T-cell (primary cell): Measurements from ENCODE around the gene AQP7. TPM values are rescaled to one million over a fixed set of nuclear protein-coding genes. Genes with fewer than 3 reads are reported as not detected.

Experiments used
- ATAC-seq, 4 experiments: fragments of 200-7000 bp in 3 of 4; fragments of 150-1000 bp in 1 of 4; cut with Tn5 transposase; replicated peaks in 1 of 4; 1 replicate in 3 of 4; 2 replicates in 1 of 4; pipeline ENCODE4 v1.10.0; 2021; ENCODE audit warnings: moderate library complexity in 3 of 4, mild to moderate bottlenecking in 2 of 4, moderate number of reproducible peaks in 1 of 4
- CTCF ChIA-PET, 2 donors: fragments of 300-600 bp; sonication (Branson Sonifier 250); formaldehyde crosslinking; loops; one replicate each; lab custom pipeline; 2022; ENCODE audit warnings: antibody characterized with exemption in 2 of 2; lab: Charles Lee
- POLR2A ChIA-PET, 2 donors: fragments of 300-600 bp; sonication (Branson Sonifier 250); formaldehyde crosslinking; loops; one replicate each; lab custom pipeline; 2022; ENCODE audit warnings: antibody characterized with exemption in 2 of 2; lab: Charles Lee
- DNase-seq, 35 experiments: peaks; one replicate each; pipeline versions ENCODE4 v3.0.0 to v3.0.0-alpha.2; 2013 to 2023
- H3K27ac ChIP-seq: one replicate; pipeline ENCODE4 v1.5.1; 2013; ENCODE audit warnings: low read length
- H3K27me3 ChIP-seq, 2 experiments: replicated peaks in 1 of 2; 1 replicate in 1 of 2; 2 replicates in 1 of 2; pipeline versions ENCODE4 v1.6.1 to v1.7.0; 2013; ENCODE audit warnings: low read length in 1 of 2, mixed read lengths in 1 of 2; ENCODE audit not compliant: control insufficient read depth in 2 of 2, insufficient read depth in 2 of 2; ENCODE audit errors: extremely low read depth in 1 of 2
- H3K36me3 ChIP-seq, 2 donors: 1 replicate in 1 of 2; 2 replicates in 1 of 2; pipeline versions ENCODE4 v1.6.1 to v1.7.0; 2013; ENCODE audit warnings: low read length in 1 of 2; ENCODE audit not compliant: control insufficient read depth in 2 of 2, insufficient read depth in 1 of 2; ENCODE audit errors: extremely low read depth in 1 of 2
- H3K4me1 ChIP-seq, 2 experiments: 1 replicate in 1 of 2; 2 replicates in 1 of 2; pipeline versions ENCODE4 v1.6.1 to v1.7.0; 2013; ENCODE audit warnings: low read length in 2 of 2, mixed read lengths in 1 of 2; ENCODE audit not compliant: insufficient read depth in 2 of 2, control insufficient read depth in 1 of 2; ENCODE audit errors: extremely low read depth in 1 of 2
- H3K4me3 ChIP-seq, 2 donors: 1 replicate in 1 of 2; 2 replicates in 1 of 2; pipeline versions ENCODE4 v1.5.1 to v1.7.0; 2013; ENCODE audit warnings: mild to moderate bottlenecking in 2 of 2, low read length in 1 of 2, moderate library complexity in 1 of 2; ENCODE audit not compliant: control insufficient read depth in 1 of 2; ENCODE audit errors: extremely low read depth in 1 of 2
- H3K9me3 ChIP-seq: 2 replicates; pipeline ENCODE4 v1.7.0; 2013
- H3K27ac Mint-ChIP-seq, 2 donors: one replicate each; pipeline ENCODE4 v1.8.0; 2020 to 2021; ENCODE audit warnings: mild to moderate bottlenecking in 2 of 2, mixed read lengths in 2 of 2
- H3K27me3 Mint-ChIP-seq, 2 donors: one replicate each; pipeline ENCODE4 v1.8.0; 2021 to 2022; ENCODE audit warnings: mixed read lengths in 2 of 2
- H3K36me3 Mint-ChIP-seq: one replicate; pipeline ENCODE4 v1.8.0; 2021; ENCODE audit warnings: mixed read lengths
- H3K4me1 Mint-ChIP-seq, 3 donors: one replicate each; pipeline ENCODE4 v1.8.0; 2020 to 2022; ENCODE audit warnings: mixed read lengths in 3 of 3, mild to moderate bottlenecking in 1 of 3
- H3K4me3 Mint-ChIP-seq, 3 donors: one replicate each; pipeline ENCODE4 v1.8.0; 2020 to 2022; ENCODE audit warnings: mild to moderate bottlenecking in 3 of 3, mixed read lengths in 3 of 3, moderate library complexity in 3 of 3
- H3K9me3 Mint-ChIP-seq, 3 donors: one replicate each; pipeline ENCODE4 v1.8.0; 2020 to 2022; ENCODE audit warnings: mixed read lengths in 3 of 3
- WGBS: methylation state at CpG from one replicate; pipeline ENCODE4 v1.1.5; 2013; ENCODE audit warnings: missing lambda C conversion rate; ENCODE audit not compliant: insufficient coverage; 5-methylcytosine and 5-hydroxymethylcytosine counted together
- total RNA-seq, 35 experiments: library from RNA in 6 of 35; stranded (reverse) in 6 of 35; fragments of 120-200 nt in 1 of 35; gene quantifications; one replicate each; pipeline versions ENCODE4 v1.2.1 to v1.2.4 and lab custom pipeline; 2013 to 2026

Gene AQP7
- total RNA-seq, 5 donors from 2014 or later (not counting 1 experiment from before 2014, with no cell fraction given): 0.20 to 1.4 (median 0.44) TPM

GRCh38 chr9:33436445-33436844, 34.1 kb upstream of the AQP7 start:
- DNase-seq (no peak), ATAC-seq (no peak)
- peaks cover 9 to 28% (median 13%) of the 10 kb centered on the region in 3 donors for H3K4me1 Mint-ChIP-seq
- CTCF ChIA-PET: no interaction called here
- H3K27me3 ChIP-seq: no peaks in the 10 kb centered on the region
- no peaks in the 10 kb centered on the region for H3K27me3 Mint-ChIP-seq
- H3K27ac Mint-ChIP-seq: no peak overlapping the region
- peaks cover 14% of the 10 kb centered on the region for H3K36me3 Mint-ChIP-seq
- H3K9me3 Mint-ChIP-seq: no peaks in the 10 kb centered on the region
- no peaks in the 10 kb centered on the region for H3K9me3 ChIP-seq
- no CpG with 5 or more reads among the region's 8 CpGs for WGBS
- H3K36me3 ChIP-seq: peaks cover 5 to 8% of the 10 kb centered on the region in 2 donors
- no peak overlapping the region for H3K27ac ChIP-seq
- H3K4me3 ChIP-seq: no peak overlapping the region
- no peak overlapping the region for H3K4me3 Mint-ChIP-seq
- POLR2A ChIA-PET: interaction anchor here in 1 of 2 donors (0.5 kb wide), 1 partner anchor 9 kb away, joined by 7 read pairs; no protein-coding TSS in a partner anchor
- H3K4me1 ChIP-seq: no peaks in the 10 kb centered on the region

GRCh38 chr9:33435821-33436277, 33.5 kb upstream of the AQP7 start:
- H3K4me3 Mint-ChIP-seq: no peak overlapping the region

GRCh38 chr9:33434317-33435105, 32.1 kb upstream of the AQP7 start:
- ATAC-seq (no peak), DNase-seq (no peak)
- Histone ChIP-seq H3K4me3 (no peak overlapping the region), H3K36me3 (no peaks in the 10 kb centered on the region), H3K4me1 (no peaks in the 10 kb centered on the region), H3K27me3 (no peaks in the 10 kb centered on the region), H3K9me3 (no peaks in the 10 kb centered on the region), H3K27ac (no peak overlapping the region)
- H3K27me3 Mint-ChIP-seq: no peaks in the 10 kb centered on the region
- no peak overlapping the region for H3K27ac Mint-ChIP-seq
- peaks cover 0 to 14% (median 9%) of the 10 kb centered on the region in 3 donors for H3K4me1 Mint-ChIP-seq
- POLR2A ChIA-PET: no interaction called here
- 79% methylated on average over 14 of the region's 16 CpGs for WGBS
- no peaks in the 10 kb centered on the region for H3K36me3 Mint-ChIP-seq
- H3K9me3 Mint-ChIP-seq: no peaks in the 10 kb centered on the region
- CTCF ChIA-PET: interaction anchor here in 1 of 2 donors (1.2 kb wide), 1 partner anchor 32 kb away, joined by 5 read pairs; no protein-coding TSS in a partner anchor
- H3K4me3 Mint-ChIP-seq: no peak overlapping the region

More at GRCh38 chr9:33435821-33436277, 33.5 kb upstream of the AQP7 start:
- no peak for DNase-seq
- Histone ChIP-seq H3K9me3 (no peaks in the 10 kb centered on the region), H3K36me3 (peaks cover 3 to 5% of the 10 kb centered on the region in 2 donors), H3K4me3 (no peak overlapping the region), H3K27me3 (no peaks in the 10 kb centered on the region), H3K4me1 (no peaks in the 10 kb centered on the region), H3K27ac (no peak overlapping the region)
- Mint-ChIP-seq H3K27ac (no peak overlapping the region), H3K27me3 (no peaks in the 10 kb centered on the region), H3K36me3 (peaks cover 10% of the 10 kb centered on the region), H3K4me1 (peaks cover 9 to 26% (median 13%) of the 10 kb centered on the region in 3 donors), H3K9me3 (no peaks in the 10 kb centered on the region)
- CTCF ChIA-PET: no interaction called here
- ATAC-seq: no peak
- POLR2A ChIA-PET: interaction anchor here in 1 of 2 donors (0.5 kb wide), 1 partner anchor 8 kb away, joined by 7 read pairs; no protein-coding TSS in a partner anchor
- WGBS: 96% methylated on average over 3 of the region's 8 CpGs

GRCh38 chr9:33433871-33434270, 31.5 kb upstream of the AQP7 start:
- Mint-ChIP-seq H3K4me1 (peaks cover 0 to 14% (median 9%) of the 10 kb centered on the region in 3 donors), H3K4me3 (no peak overlapping the region), H3K9me3 (no peaks in the 10 kb centered on the region), H3K27ac (no peak overlapping the region), H3K27me3 (no peaks in the 10 kb centered on the region), H3K36me3 (no peaks in the 10 kb centered on the region)
- H3K36me3 ChIP-seq: no peaks in the 10 kb centered on the region
- no peak overlapping the region for H3K4me3 ChIP-seq
- POLR2A ChIA-PET: no interaction called here
- H3K4me1 ChIP-seq: no peaks in the 10 kb centered on the region
- WGBS: 82% methylated on average over 7 of the region's 8 CpGs
- ATAC-seq (no peak), DNase-seq (no peak)
- no peak overlapping the region for H3K27ac ChIP-seq
- H3K27me3 ChIP-seq: no peaks in the 10 kb centered on the region
- CTCF ChIA-PET: interaction anchor here (0.6 to 1.2 kb wide), 3 partner anchors 19 to 176 kb away, joined by 3 to 5 read pairs (median 3); no protein-coding TSS in a partner anchor
- no peaks in the 10 kb centered on the region for H3K9me3 ChIP-seq

GRCh38 chr9:33431420-33431819, 29.1 kb upstream of the AQP7 start:
- no peaks in the 10 kb centered on the region for H3K4me1 ChIP-seq
- DNase-seq (no peak), ATAC-seq (no peak)
- no peak overlapping the region for H3K27ac ChIP-seq
- H3K4me3 Mint-ChIP-seq: no peak overlapping the region
- H3K9me3 ChIP-seq: no peaks in the 10 kb centered on the region
- no peaks in the 10 kb centered on the region for H3K36me3 ChIP-seq
- H3K4me3 ChIP-seq: no peak overlapping the region
- 80% methylated on average over 1 of the region's 2 CpGs for WGBS
- H3K27ac Mint-ChIP-seq: no peak overlapping the region
- POLR2A ChIA-PET: interaction anchor here in 1 of 2 donors (0.7 kb wide), 1 partner anchor 35 kb away, joined by 4 read pairs; no protein-coding TSS in a partner anchor
- H3K27me3 Mint-ChIP-seq: no peaks in the 10 kb centered on the region
- CTCF ChIA-PET: no interaction called here
- H3K4me1 Mint-ChIP-seq: peaks cover 4 to 12% (median 6%) of the 10 kb centered on the region in 3 donors
- H3K36me3 Mint-ChIP-seq: no peaks in the 10 kb centered on the region
- H3K27me3 ChIP-seq: no peaks in the 10 kb centered on the region
- H3K9me3 Mint-ChIP-seq: no peaks in the 10 kb centered on the region

GRCh38 chr9:33430942-33431341, 28.6 kb upstream of the AQP7 start:
- POLR2A ChIA-PET: interaction anchor here in 1 of 2 donors (0.6 kb wide), 1 partner anchor 16 kb away, joined by 3 read pairs; the partner anchor contains the start of gene AQP3
- Histone ChIP-seq H3K27ac (no peak overlapping the region), H3K4me3 (no peak overlapping the region), H3K27me3 (no peaks in the 10 kb centered on the region), H3K9me3 (no peaks in the 10 kb centered on the region), H3K36me3 (no peaks in the 10 kb centered on the region), H3K4me1 (no peaks in the 10 kb centered on the region)
- CTCF ChIA-PET: no interaction called here
- ATAC-seq: no peak
- no peaks in the 10 kb centered on the region for H3K9me3 Mint-ChIP-seq
- H3K36me3 Mint-ChIP-seq: no peaks in the 10 kb centered on the region
- no peak for DNase-seq
- 50% methylated on average over 1 of the region's 1 CpG for WGBS
- no peaks in the 10 kb centered on the region for H3K27me3 Mint-ChIP-seq
- peaks cover 6 to 12% (median 8%) of the 10 kb centered on the region in 3 donors for H3K4me1 Mint-ChIP-seq
- H3K27ac Mint-ChIP-seq: no peak overlapping the region
- no peak overlapping the region for H3K4me3 Mint-ChIP-seq
